Right cardiac atrium (tissue), 5 donors: Measurements from ENCODE around the gene HSP90AB1. TPM values are rescaled to one million over a fixed set of nuclear protein-coding genes. Genes with fewer than 3 reads are reported as not detected.

Source experiments
- ATAC-seq, 2 donors: fragments of 200-7000 bp; cut with Tn5 transposase; one replicate each; pipeline versions ENCODE4 v1.8.0 to v1.9.1; 2020; ENCODE audit warnings: moderate library complexity in 2 of 2, mild to moderate bottlenecking in 1 of 2
- DNase-seq, 3 donors: peaks; one replicate each; pipeline ENCODE4 v3.0.0-alpha.2; 2020
- H3K27ac ChIP-seq: one replicate; pipeline ENCODE4 v1.5.1; 2013; ENCODE audit warnings: mild to moderate bottlenecking, low read length, control low read depth, moderate library complexity
- H3K27me3 ChIP-seq: one replicate; pipeline ENCODE4 v1.6.1; 2013; ENCODE audit not compliant: control insufficient read depth, insufficient read depth
- H3K4me1 ChIP-seq: one replicate; pipeline ENCODE4 v1.6.1; 2013; ENCODE audit warnings: low read length; ENCODE audit not compliant: control insufficient read depth, insufficient read depth
- H3K4me3 ChIP-seq: one replicate; pipeline ENCODE4 v1.5.1; 2013; ENCODE audit warnings: low read length, control low read depth
- H3K9me3 ChIP-seq: one replicate; pipeline ENCODE4 v1.6.1; 2013; ENCODE audit warnings: low read length; ENCODE audit not compliant: control insufficient read depth
- WGBS: extraction: QIAGEN DNeasy Blood & Tissue Kit; methylation state at CpG from one replicate; pipeline ENCODE4 v1.1.7; 2013; 5-methylcytosine and 5-hydroxymethylcytosine counted together
- intact Hi-C, 4 donors: fragments of 100-400 bp; cut with DNase I; formaldehyde crosslinking; loops; one replicate each; pipeline versions ENCODE4 v1.11.0 to v1.14.0; 2022 to 2023
- polyA plus RNA-seq: library from polyadenylated mRNA; stranded (reverse); fragments of 200-250 nt; gene quantifications from one replicate; pipeline ENCODE4 v1.2.3, GENCODE V29; 2013
- total RNA-seq, 4 donors: library from RNA; stranded (reverse); fragmentation: NEBNext Ultra II Directional; extraction: Animal tissue kit (Norgen Biotek cat#: 25700); gene quantifications; one replicate each; pipeline ENCODE4 v1.2.1, GENCODE V29; 2021
- donor health status: healthy with polysubstance abuse.
- donor health status: DM: no; HTN: yes; CAD: no.
- donor health status: DM: no; HTN: no; CAD: no.
- donor health status: DM: no; HTN: yes; CAD: no; lungs with severe emphysema.
- donor health status: DM: yes; HTN: yes; CAD: no.

Gene HSP90AB1
- total and polyA plus RNA-seq, 5 donors = 586 to 993 (median 869) TPM

DNA sequence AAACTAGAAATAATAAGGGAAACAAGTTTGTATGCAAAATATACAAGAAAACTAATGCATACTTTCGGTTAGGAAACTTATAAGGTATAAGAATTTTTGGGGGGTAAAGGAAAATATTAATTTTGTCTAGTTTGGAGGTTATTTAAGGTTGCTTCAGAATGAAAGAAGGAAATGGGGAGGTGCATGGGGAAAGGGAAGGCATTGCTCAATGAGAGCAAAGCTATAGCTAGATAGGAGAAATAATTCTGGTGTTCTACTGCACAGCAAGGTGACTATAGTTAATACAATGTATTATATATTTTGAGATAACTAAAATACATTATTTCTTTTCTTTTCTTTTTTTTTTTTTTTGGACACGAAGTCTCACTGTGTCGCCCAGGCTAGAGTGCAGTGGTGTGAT, 35.6 kb upstream of the HSP90AB1 start:
- 88% methylated on average over 3 of the region's 3 CpGs for WGBS
- Histone ChIP-seq H3K4me1 (peaks cover 1% of the 10 kb centered on the region), H3K27ac (no peak overlapping the region), H3K27me3 (no peaks in the 10 kb centered on the region), H3K9me3 (no peaks in the 10 kb centered on the region), H3K4me3 (no peak overlapping the region)
- DNase-seq (peak in 1 of 3 donors; percentile 12), ATAC-seq (no peak)
- intact Hi-C loops = no loop called here

DNA sequence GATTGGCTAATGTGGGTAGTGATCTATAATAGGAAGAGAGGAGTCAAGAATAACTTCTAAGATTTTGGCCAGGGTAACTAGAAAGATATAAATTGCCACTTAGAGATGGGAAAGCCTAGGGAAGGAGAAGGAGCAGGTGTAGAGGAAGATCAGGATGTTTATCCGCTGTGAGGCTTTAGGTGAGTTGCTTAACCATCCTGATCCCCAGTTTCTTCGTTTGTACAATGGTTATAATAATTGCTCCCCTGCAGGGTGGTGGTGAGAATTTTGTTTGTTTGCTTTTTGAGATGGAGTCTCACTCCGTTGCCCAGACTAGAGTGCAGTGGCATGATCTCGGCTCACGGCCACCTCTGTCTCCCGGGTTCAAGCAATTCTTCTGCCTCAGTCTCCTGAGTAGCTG, 32.6 kb upstream of the HSP90AB1 start:
- peak in 1 of 3 donors; percentile 12 for DNase-seq
- no peak for ATAC-seq
- no peak overlapping the region for H3K4me3 ChIP-seq
- H3K9me3 ChIP-seq = no peaks in the 10 kb centered on the region
- no peaks in the 10 kb centered on the region for H3K27me3 ChIP-seq
- intact Hi-C loops = no loop called here
- 93% methylated on average over 6 of the region's 6 CpGs for WGBS
- peaks cover 6% of the 10 kb centered on the region for H3K4me1 ChIP-seq
- H3K27ac ChIP-seq = no peak overlapping the region

DNA sequence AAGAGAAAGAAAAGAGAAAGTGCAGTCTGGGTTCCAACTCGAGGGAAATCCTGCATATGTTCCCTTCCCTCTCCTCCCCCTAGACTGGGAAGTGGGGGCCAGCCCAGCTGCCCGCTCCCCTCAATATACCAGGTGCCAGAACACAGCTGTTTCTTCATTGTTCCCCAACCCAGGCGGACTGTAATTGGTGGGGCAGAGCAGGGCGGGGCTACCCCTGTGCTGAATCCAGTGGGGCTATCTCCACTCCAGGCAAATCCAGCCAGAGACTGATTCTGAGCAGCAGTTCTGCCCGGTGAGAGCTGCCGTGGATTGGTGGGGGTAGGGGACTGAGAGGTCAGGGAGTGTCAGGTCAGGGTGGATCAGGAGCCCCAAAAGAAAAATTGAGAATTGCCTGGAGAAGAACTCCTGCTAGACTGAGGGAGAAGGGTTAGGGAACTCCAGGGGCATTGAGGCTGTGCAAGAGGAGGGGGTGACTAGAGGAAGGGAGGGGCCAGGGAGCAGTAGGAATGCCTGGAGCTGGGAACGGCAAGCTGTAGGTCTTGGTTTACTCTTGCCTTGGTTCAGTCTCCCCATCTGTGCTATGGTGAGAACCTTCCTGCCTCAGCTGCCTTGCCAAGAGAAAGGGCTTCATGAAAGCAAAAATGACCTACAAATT, 30.1 kb upstream of the HSP90AB1 start, which contains the start of gene MYMX:
MYMX (plus strand) TSS at position 250 of the 655 bp plus-strand sequence. CDS start 546 bp downstream, outside the sequence.
- WGBS = 36% methylated on average over 7 of the region's 7 CpGs
- ATAC-seq (peak in 1 of 2 donors; percentile 2), DNase-seq (peak; percentile 57 to 84 (median 82))
- H3K27me3 ChIP-seq = no peaks in the 10 kb centered on the region
- H3K27ac ChIP-seq = peak within 1 kb of the TSS; percentile 51
- peaks cover 8% of the 10 kb centered on the region for H3K4me1 ChIP-seq
- intact Hi-C loops = loop anchor here in 1 of 4 donors (5.0 kb wide), 1 partner anchor 40 kb away; no protein-coding TSS in a partner anchor
- H3K9me3 ChIP-seq = no peaks in the 10 kb centered on the region
- no peak within 1 kb of the TSS for H3K4me3 ChIP-seq

DNA sequence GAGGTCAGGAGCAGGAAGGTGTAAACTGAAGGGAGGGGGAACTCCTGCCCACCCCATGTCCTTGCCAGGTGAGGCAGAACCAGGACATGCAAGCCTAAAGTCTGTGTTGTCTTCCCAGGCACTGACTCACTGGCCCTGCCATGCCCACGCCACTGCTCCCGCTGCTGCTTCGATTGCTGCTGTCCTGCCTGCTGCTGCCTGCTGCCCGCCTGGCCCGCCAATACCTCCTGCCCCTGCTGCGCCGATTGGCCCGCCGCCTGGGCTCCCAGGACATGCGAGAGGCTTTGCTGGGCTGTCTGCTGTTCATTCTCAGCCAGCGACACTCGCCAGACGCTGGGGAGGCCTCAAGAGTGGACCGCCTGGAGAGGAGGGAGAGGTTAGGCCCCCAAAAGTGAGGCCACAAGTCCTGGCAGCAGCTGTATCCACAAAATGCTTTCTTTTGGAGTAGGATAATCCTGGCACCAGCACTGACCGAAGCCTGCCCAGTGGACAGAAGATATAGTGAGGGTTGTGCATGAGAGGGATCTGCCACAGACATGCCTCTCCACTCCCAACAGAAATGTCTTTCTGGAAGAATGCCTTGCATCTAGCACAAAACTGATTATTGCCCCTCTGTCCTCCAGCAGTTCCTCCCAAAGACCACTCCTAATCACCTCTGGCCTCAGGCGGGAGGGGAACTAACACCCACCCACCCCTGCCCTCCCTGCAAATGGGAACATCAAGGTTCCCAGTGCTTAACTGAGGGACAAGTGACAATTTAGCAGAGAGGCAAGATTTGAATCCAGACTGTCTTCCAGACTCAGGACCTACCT, 29.4 kb upstream of the HSP90AB1 start:
- Histone ChIP-seq H3K27ac (peak overlapping the region; percentile 51), H3K27me3 (no peaks in the 10 kb centered on the region), H3K4me3 (no peak overlapping the region), H3K4me1 (peaks cover 13% of the 10 kb centered on the region), H3K9me3 (no peaks in the 10 kb centered on the region)
- ATAC-seq (peak; percentile 0 to 14), DNase-seq (peak; percentile 76 to 94 (median 91))
- intact Hi-C loops = loop anchor here in 1 of 4 donors (5.0 kb wide), 1 partner anchor 40 kb away; no protein-coding TSS in a partner anchor
- 54% methylated on average over 16 of the region's 16 CpGs for WGBS

DNA sequence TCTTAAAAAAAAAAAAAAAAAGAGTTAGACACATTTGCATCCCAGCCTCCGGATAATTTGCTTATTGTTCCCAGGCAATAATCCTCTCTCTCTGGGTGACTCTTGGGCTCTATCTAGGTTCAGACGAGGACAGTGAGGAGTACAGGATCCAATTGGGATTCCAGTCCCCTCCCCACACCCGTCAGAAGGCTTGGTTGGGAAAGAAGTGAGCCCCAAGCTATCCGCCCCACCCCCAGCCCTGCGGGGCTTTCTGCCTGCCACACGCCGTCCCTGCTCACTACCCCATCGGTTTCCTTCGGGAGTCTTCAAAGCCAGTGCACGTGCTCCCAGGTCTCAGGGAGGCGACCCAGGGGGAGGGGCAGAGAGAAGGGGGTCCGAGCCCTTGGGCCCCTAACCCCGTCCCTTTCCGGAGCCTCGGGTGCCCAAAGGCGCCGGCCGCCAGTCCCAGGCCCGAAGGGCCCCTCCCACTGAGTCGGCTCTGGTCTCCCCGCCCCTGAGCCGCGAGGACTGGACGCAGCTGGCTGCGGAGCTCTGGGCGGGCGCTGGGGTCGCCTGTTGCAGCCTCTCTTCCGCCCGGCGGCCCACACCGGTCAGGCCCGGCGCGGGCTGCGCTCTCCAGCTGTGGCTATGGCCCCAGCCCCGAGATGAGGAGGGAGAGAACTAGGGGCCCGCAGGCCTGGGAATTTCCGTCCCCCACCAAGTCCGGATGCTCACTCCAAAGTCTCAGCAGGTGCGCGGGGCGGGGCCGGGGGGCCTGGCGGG, 27.7 kb upstream of the HSP90AB1 start:
- Histone ChIP-seq H3K27ac (peak overlapping the region; percentile 98), H3K9me3 (no peaks in the 10 kb centered on the region), H3K27me3 (no peaks in the 10 kb centered on the region), H3K4me1 (peaks cover 18% of the 10 kb centered on the region), H3K4me3 (peak overlapping the region; percentile 88)
- 1% methylated on average over 45 of the region's 45 CpGs for WGBS
- ATAC-seq = peak; percentile 83
- peak; percentile 90 to 96 (median 95) for DNase-seq
- intact Hi-C loops = loop anchor here in 1 of 4 donors (5.0 kb wide), 1 partner anchor 42 kb away; no protein-coding TSS in a partner anchor

DNA sequence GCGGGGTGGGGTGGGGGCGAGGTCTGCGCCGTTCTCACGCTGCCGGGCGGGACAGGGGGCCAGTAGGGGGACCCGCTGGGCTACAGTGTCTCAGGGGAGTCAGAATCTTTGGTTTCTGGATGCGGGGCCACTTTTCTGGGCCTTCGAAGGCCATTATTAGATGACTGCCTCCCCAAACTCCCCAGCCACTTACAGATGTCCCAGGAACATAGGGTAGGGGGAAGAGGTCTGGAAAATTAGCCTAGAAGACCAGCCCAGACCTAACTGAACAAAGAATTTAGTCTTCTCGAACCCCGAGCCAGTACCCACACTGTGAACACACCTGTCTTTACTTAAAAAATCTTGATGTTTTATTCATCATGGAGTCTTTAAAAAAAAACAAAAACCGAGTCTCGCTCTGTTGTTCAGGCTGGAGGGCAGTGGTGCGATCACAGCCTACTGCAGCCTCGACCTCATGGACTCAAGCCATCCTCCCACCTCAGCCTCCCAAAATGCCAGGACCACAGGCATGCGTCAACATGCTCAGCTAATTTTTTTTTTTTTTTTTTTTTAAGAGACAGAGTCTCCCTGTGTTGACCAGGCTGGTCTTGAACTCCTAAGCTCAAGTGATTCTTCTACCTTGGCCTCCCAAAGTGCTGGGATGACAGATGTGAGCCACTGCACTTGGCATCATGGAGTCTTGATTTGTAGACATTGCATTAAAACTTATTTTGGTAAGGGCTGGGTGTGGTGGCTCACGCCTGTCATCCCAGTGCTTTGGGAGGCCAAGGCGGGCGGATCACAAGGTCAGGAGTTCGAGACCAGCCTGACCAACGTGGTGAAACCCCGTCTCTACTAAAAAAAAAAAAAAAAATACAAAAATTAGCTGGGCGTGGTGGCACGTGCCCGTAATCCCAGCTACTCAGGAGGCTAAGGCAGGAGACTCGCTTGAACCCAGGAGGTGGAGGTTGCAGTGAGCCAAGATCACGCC, 26.8 kb upstream of the HSP90AB1 start:
- Histone ChIP-seq H3K27ac (peak overlapping the region; percentile 68), H3K4me1 (peaks cover 22% of the 10 kb centered on the region), H3K4me3 (peak overlapping the region; percentile 88), H3K27me3 (no peaks in the 10 kb centered on the region), H3K9me3 (no peaks in the 10 kb centered on the region)
- WGBS = 55% methylated on average over 28 of the region's 28 CpGs
- ATAC-seq = no peak
- DNase-seq = peak in 2 of 3 donors; percentile 40 to 49
- intact Hi-C loops = loop anchor here in 1 of 4 donors (5.0 kb wide), 1 partner anchor 43 kb away; no protein-coding TSS in a partner anchor

DNA sequence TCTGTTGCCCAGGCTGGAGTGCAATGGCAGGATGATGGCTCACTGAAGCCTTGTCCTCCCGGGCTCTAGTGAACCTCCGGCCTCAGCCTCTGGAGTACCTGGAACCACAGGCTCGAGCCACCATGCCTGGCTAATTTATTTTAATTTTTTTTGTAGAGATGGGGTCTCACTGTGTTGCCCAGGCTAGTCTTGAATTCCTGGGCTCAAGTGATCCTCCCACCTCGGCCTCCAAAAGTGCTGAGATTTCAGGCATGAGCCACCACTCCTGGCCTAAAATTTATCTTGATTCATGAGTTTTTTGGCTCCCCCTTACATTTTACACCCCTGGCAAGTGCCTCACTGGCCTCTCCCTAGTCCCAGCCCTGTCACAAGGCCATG, 26.0 kb upstream of the HSP90AB1 start:
- no peaks in the 10 kb centered on the region for H3K27me3 ChIP-seq
- WGBS = 80% methylated on average over 4 of the region's 4 CpGs
- peaks cover 27% of the 10 kb centered on the region for H3K4me1 ChIP-seq
- peak overlapping the region; percentile 77 for H3K27ac ChIP-seq
- H3K4me3 ChIP-seq = no peak overlapping the region
- intact Hi-C loops = no loop called here
- no peak for DNase-seq
- no peaks in the 10 kb centered on the region for H3K9me3 ChIP-seq
- no peak for ATAC-seq

DNA sequence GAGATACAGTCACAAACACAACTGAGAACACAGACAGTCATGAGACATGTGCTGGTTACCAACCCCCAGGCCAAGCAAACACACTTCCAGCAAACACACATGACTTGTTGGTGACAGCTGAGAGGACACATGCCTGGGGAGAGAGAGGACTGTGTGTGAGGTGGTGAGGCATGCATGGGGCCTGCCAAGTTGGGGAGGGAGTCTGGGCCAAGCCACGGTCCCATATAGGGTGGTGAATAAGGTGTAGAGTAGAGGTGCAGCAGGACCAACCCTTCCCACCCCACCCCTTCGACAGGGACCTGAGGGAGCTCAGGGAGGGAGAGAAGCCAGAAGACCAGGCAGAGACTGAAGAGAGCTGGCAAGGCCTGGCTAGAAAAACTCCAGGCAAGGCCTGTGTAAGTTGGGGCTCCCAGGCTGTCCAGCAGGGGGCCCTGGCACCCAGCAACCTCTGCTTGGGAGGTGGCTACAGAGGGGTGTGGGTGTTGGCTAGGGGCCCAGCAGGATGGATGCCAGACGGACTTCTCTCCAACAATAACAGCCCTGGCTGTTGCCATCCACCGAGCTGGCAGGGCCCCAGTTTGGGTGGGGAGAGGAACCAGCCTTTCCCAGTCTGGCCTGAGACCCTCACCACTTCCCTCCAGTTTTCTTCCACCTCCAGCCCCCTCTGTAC, 25.5 kb upstream of the HSP90AB1 start:
- DNase-seq = peak; percentile 94 to 98 (median 97)
- peak overlapping the region; percentile 77 for H3K27ac ChIP-seq
- no peak overlapping the region for H3K4me3 ChIP-seq
- ATAC-seq = peak; percentile 67 to 72
- intact Hi-C loops = no loop called here
- H3K4me1 ChIP-seq = peaks cover 32% of the 10 kb centered on the region
- 6% methylated on average over 4 of the region's 4 CpGs for WGBS
- no peaks in the 10 kb centered on the region for H3K27me3 ChIP-seq
- no peaks in the 10 kb centered on the region for H3K9me3 ChIP-seq

DNA sequence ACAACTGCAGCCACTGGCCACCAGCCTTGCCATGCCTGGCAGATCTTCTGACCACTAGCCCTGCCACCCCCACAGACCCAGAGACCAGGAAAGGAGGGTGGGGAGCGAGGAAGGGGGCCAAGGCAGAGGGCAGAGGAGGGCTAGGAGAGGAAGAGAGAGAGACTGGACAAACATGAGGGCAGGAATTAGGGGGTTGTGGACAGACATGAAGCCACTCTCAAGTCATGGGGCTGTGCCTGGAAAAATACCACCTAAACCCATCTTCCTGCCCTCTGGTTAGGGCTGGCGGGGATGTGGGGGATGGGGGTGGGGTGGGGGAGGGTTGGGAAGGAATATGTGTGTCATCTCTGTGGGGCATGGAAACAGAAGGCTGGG, 25.0 kb upstream of the HSP90AB1 start:
- no peaks in the 10 kb centered on the region for H3K9me3 ChIP-seq
- no peak for ATAC-seq
- H3K4me3 ChIP-seq = no peak overlapping the region
- H3K4me1 ChIP-seq = peaks cover 35% of the 10 kb centered on the region
- H3K27ac ChIP-seq = peak overlapping the region; percentile 77
- H3K27me3 ChIP-seq = no peaks in the 10 kb centered on the region
- intact Hi-C loops = no loop called here
- 46% methylated on average over 2 of the region's 2 CpGs for WGBS
- DNase-seq = no peak
